VCaP (cell line): Measurements from ENCODE around the gene HMGCS2.

Experiments used
- H3K27ac ChIP-seq: fragments of 450-650 bp; 2 replicates; pipeline ENCODE4 v1.5.1; 2017
- CTCF ChIP-seq: fragments of 450-650 bp; conservative IDR thresholded peaks from 2 replicates; pipeline ENCODE4 v1.5.1; 2017; ENCODE audit warnings: mild to moderate bottlenecking, moderate library complexity

HMGCS2 gene

GRCh38 chr1:119771770-119772169 lies 3.1 kb upstream of the HMGCS2 start:
- no peak for TF ChIP-seq CTCF
- no peak overlapping the region for H3K27ac ChIP-seq

- no peak overlapping the region for H3K27ac ChIP-seq
- no peak for TF ChIP-seq CTCF
Measured at GRCh38 chr1:119771016-119771415, 2.3 kb upstream of the HMGCS2 start.

GRCh38 chr1:119767486-119767885 lies 1.2 kb downstream of the HMGCS2 start:
- TF ChIP-seq CTCF = no peak
- peak overlapping the region; percentile 90 for H3K27ac ChIP-seq

GRCh38 chr1:119766374-119766794 lies 2.3 kb downstream of the HMGCS2 start:
- H3K27ac ChIP-seq = peak overlapping the region; percentile 90
- no peak for TF ChIP-seq CTCF

- peak overlapping the region; percentile 90 for H3K27ac ChIP-seq
- TF ChIP-seq CTCF = no peak
Measured at GRCh38 chr1:119764220-119764619, 4.5 kb downstream of the HMGCS2 start.

GRCh38 chr1:119762953-119763352 lies 5.8 kb downstream of the HMGCS2 start:
- no peak overlapping the region for H3K27ac ChIP-seq
- no peak for TF ChIP-seq CTCF

GRCh38 chr1:119762409-119762808 lies 6.3 kb downstream of the HMGCS2 start:
- TF ChIP-seq CTCF = no peak
- no peak overlapping the region for H3K27ac ChIP-seq

- no peak for TF ChIP-seq CTCF
Measured at GRCh38 chr1:119758584-119758983, 10.1 kb downstream of the HMGCS2 start.

More at GRCh38 chr1:119758584-119758983, 10.1 kb downstream of the HMGCS2 start:
- H3K27ac ChIP-seq = no peak overlapping the region
